ENCODE measurements around the gene FBLIM1.

The FBLIM1 gene

DNA sequence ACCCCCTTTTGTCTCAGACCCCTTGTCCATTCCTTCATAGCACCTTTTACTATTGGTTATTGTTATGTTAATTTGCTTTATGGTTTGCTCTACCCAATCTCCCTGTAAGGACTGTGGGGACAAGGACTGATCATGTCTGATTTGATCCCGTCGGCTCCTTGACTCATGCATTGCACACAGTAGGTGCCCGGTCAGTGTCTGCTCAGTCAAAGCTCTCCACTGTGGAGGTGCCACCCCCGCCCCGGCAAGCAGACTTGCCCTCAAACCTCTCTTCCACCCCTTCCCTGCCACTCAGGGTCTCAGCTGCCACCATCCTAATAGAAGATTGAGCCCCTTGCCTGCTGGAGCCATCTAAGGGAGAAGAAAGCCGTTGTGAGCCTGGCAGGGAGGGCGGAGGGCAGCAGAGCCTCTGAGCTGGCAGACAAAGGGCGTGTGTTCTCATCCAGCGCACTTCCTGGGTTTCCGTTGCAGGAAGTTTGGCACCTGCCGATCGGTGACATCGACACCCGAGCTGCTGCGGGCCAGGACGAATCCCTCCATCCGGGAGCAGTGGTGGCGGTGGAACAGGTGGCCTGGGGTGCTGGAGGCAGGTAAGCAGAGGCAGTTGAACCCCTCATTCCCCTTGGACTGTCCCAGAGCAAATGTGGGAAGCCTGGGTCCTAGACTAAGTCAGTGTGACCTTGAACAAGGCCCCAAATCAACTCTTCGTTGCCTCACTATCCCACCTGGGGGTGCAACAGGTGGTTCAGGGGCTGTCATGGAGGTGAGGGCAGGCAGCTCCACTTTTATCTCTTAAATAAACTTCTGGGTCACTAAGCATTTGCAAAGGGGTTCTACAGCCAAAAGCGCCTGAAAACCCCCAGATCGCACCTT is 2.2 kb upstream of the FBLIM1 start:
- DNase-seq (ENCODE audit: low spot score), result no peak
- TF ChIP-seq, protein P1, sequence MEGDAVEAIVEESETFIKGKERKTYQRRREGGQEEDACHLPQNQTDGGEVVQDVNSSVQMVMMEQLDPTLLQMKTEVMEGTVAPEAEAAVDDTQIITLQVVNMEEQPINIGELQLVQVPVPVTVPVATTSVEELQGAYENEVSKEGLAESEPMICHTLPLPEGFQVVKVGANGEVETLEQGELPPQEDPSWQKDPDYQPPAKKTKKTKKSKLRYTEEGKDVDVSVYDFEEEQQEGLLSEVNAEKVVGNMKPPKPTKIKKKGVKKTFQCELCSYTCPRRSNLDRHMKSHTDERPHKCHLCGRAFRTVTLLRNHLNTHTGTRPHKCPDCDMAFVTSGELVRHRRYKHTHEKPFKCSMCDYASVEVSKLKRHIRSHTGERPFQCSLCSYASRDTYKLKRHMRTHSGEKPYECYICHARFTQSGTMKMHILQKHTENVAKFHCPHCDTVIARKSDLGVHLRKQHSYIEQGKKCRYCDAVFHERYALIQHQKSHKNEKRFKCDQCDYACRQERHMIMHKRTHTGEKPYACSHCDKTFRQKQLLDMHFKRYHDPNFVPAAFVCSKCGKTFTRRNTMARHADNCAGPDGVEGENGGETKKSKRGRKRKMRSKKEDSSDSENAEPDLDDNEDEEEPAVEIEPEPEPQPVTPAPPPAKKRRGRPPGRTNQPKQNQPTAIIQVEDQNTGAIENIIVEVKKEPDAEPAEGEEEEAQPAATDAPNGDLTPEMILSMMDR (IDR thresholded peaks at IDR 0.05; ENCODE audit: extremely low read depth, missing control alignments), result no peak

DNA sequence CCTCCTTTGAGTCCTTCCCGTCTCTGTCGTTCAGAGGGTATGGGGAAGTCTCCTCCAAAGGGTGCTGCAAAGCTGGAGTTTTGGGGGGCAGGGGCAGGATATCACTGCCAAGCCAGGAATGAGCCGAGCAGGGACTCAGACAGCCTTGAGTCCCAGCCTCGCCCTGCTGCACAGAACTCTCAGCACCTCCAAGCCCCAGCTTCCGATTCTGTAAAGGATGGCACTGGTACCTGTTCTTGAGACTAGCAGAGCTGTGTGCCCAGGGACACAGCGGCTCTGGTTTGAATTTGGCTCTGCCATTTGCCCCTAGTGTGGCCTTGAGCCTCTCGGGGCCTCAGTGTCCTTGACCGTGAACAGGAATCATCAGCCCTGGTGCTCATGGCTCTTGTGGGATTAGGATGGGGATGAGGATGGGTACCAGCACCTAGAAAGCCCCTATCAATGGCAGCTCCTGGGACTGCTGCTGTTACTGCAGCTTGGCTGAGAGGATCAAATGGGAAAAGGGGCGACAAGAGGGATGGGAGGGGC is 1.5 kb upstream of the FBLIM1 start:
- TF ChIP-seq, protein P1 (IDR thresholded peaks at IDR 0.05; ENCODE audit: extremely low read depth, missing control alignments), result no peak
- DNase-seq (ENCODE audit: low spot score), result peak; percentile 23

DNA sequence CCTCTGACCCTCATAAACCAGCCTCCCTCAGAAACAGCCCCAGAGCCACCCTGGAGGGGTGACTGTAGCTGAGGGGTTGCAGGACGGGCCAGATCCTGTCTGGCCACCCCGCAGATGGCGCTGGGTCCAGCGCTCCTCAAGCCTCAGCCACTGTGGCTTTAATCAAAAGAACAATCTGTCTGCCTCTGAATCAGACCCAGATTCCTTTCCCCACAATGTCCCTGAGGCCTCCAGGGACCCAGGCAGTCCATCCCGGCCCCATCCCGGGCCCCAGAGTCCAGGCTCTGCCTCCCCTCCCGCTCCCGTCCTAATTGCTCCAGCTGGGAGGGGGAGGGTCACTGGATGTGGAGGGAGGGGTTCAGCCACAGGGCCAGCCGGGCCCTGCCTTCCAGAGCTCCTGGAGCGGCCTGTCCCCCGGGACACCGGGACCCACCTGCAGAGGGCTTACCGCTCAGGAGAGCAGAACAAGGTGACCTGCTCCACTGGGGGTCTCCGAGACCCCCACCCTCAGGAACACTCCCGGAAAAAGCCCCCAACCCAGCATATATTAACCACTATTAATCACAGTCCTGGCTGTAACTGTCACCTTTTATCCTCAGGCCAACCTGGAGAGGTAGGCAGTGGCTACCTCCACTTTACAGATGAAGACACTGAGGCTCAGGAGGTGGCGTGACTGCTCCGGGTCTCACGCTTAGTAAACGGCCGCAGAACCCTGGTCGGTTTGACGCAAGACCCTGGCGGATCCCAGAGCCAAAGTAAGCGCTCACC is 836 bp upstream of the FBLIM1 start:
- DNase-seq (ENCODE audit: low spot score), result peak; percentile 49
- TF ChIP-seq, protein P1 (IDR thresholded peaks at IDR 0.05; ENCODE audit: extremely low read depth, missing control alignments), result no peak

- DNase-seq (ENCODE audit: low spot score), result peak; percentile 60
- TF ChIP-seq, protein P1 (IDR thresholded peaks at IDR 0.05; ENCODE audit: extremely low read depth, missing control alignments), result no peak
Observed at GRCh38 chr1:15758953-15759661, 512 bp downstream of the FBLIM1 start.

DNA sequence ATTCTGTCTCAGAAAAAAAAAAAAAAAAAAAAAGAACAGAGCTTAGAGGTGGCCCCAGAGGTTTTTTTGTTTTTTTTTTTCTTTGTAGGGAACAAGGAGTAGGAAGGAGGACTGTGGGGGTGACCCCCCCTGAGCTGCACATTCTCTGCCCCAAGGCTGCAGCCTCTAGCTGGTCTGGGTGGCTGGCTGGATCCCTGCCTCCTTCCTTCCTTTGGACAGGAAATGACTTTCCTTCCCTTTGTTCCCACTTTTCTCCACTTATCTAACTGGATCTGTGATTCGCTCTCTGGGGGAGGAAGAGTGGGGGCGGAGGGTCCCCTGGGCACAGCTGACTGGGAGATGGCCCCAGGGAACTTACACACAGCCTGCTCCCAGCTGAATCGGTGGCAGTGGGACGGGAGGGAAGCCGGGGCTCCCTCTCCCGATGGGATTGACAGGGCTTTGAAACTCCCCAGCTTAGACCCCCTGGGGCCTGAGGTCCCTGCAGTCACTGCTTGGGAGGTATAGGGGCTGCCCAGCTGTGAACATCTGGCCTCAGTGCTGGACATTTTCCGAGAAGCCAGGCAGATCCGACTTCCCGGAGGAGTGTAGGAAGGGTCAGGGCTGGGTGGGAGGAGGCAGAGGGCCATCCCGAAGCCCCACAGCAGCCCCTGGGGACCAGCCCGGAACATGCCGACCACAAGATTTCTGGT is 2.1 kb downstream of the FBLIM1 start:
- TF ChIP-seq, protein P1 (IDR thresholded peaks at IDR 0.05; ENCODE audit: extremely low read depth, missing control alignments), result no peak
- DNase-seq (ENCODE audit: low spot score), result peak; percentile 29

GRCh38 chr1:15761366-15762128 is 3.0 kb downstream of the FBLIM1 start:
- DNase-seq (ENCODE audit: low spot score), result no peak
- TF ChIP-seq, protein P1 (IDR thresholded peaks at IDR 0.05; ENCODE audit: extremely low read depth, missing control alignments), result no peak

All from GM20000 (cell line).